H1 (cell line): Measurements from ENCODE around the gene NOS3. TPM values are rescaled to one million over a fixed set of nuclear protein-coding genes. Genes with fewer than 3 reads are reported as not detected.

Experiments
- ASH2L ChIP-seq: fragments of 200-600, 300-600 bp; sonication (generic); IDR thresholded peaks from one replicate; pipeline ENCODE4 v1.7.1; 2017; ENCODE audit warnings: low read length
- ATF2 ChIP-seq: IDR thresholded peaks from 2 replicates; pipeline ENCODE4 v1.6.1; 2012; ENCODE audit warnings: low read length, inconsistent platforms
- CBX5 ChIP-seq: fragments of 300-800, 300-1000 bp; sonication (generic); IDR thresholded peaks from 2 replicates; pipeline ENCODE4 v1.7.1; 2016; ENCODE audit warnings: antibody characterized with exemption, low read length, low read depth
- CHD7 ChIP-seq: fragments of 300-600 bp; sonication (generic); IDR thresholded peaks from 2 replicates; pipeline ENCODE4 v1.7.1; 2012; ENCODE audit warnings: low read length, moderate library complexity, mild to moderate bottlenecking, inconsistent platforms; ENCODE audit not compliant: insufficient replicate concordance
- KDM4A ChIP-seq: IDR thresholded peaks from one replicate; pipeline ENCODE4 v1.7.1; 2012; ENCODE audit warnings: low read depth, mild to moderate bottlenecking, moderate library complexity, low read length, inconsistent platforms; ENCODE audit not compliant: severe bottlenecking
- NRF1 ChIP-seq: IDR thresholded peaks from 2 replicates; pipeline ENCODE4 v1.6.1; 2011; ENCODE audit warnings: mild to moderate bottlenecking, low read depth, low read length, improper control_type of control experiment
- POU5F1 ChIP-seq: IDR thresholded peaks from 2 replicates; pipeline ENCODE4 v1.6.1; 2011; ENCODE audit warnings: low read depth, mild to moderate bottlenecking, low read length, moderate library complexity
- RFX5 ChIP-seq: IDR thresholded peaks from 2 replicates; pipeline ENCODE4 v1.6.1; 2011; ENCODE audit warnings: low read depth, low read length, improper control_type of control experiment, borderline replicate concordance
- SIN3A ChIP-seq, 2 experiments: IDR thresholded peaks in 1 of 2; conservative IDR thresholded peaks in 1 of 2; 2 replicates each; pipeline ENCODE4 v1.6.1; 2011 to 2012; ENCODE audit warnings: low read length in 2 of 2, improper control_type of control experiment in 1 of 2, low read depth in 1 of 2, mild to moderate bottlenecking in 1 of 2
- TCF12 ChIP-seq: IDR thresholded peaks from 2 replicates; pipeline ENCODE4 v1.6.1; 2011; ENCODE audit warnings: low read depth, mild to moderate bottlenecking, low read length
- polyA plus RNA-seq, 7 experiments: library from polyadenylated mRNA; depleted of rRNA in 3 of 7; stranded (reverse) in 5 of 7; unstranded in 2 of 7; fragments of >200 nt in 5 of 7; fragments of 200-250 nt in 2 of 7; gene quantifications; 1 replicate in 5 of 7; 2 replicates in 1 of 7; 4 replicates in 1 of 7; pipeline versions ENCODE4 v1.2.1 to v1.2.3, GENCODE V29; 2011 to 2013; ENCODE audit warnings: missing spikeins in 2 of 7, mixed read lengths in 2 of 7
- total RNA-seq: library from RNA; stranded (reverse); fragmentation: NEBNext Ultra II Directional; extraction: Animal tissue kit (Norgen Biotek cat#: 25700); gene quantifications from 2 replicates; pipeline ENCODE4 v1.2.1, GENCODE V29; 2021

The NOS3 gene
- total and polyA plus RNA-seq, 2 of the 8 experiments (the other 6 are each of a cell fraction or from before 2014, with no cell fraction given) = 4.4 to 16.2 TPM

- TF ChIP-seq RFX5 (no peak), CHD7 (no peak), CBX5 (no peak), ASH2L (no peak), ATF2 (no peak), POU5F1 (no peak), NRF1 (no peak), SIN3A (conservative IDR thresholded peaks at IDR 0.05 in 1 of 2, IDR thresholded peaks at IDR 0.05 in 1 of 2; ENCODE audit: low read depth in 1 of 2, low read length in 2 of 2) (peak; percentile 98 to 99), KDM4A (no peak), TCF12 (no peak)
Observed at GRCh38 chr7:151051108-151051507, 60.3 kb downstream of the NOS3 start (continued).
